ENCODE measurements around the gene PRR35.

- TF ChIP-seq, protein P1, sequence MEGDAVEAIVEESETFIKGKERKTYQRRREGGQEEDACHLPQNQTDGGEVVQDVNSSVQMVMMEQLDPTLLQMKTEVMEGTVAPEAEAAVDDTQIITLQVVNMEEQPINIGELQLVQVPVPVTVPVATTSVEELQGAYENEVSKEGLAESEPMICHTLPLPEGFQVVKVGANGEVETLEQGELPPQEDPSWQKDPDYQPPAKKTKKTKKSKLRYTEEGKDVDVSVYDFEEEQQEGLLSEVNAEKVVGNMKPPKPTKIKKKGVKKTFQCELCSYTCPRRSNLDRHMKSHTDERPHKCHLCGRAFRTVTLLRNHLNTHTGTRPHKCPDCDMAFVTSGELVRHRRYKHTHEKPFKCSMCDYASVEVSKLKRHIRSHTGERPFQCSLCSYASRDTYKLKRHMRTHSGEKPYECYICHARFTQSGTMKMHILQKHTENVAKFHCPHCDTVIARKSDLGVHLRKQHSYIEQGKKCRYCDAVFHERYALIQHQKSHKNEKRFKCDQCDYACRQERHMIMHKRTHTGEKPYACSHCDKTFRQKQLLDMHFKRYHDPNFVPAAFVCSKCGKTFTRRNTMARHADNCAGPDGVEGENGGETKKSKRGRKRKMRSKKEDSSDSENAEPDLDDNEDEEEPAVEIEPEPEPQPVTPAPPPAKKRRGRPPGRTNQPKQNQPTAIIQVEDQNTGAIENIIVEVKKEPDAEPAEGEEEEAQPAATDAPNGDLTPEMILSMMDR (IDR thresholded peaks at IDR 0.05; ENCODE audit: low read length) = no peak
- TF ChIP-seq EZH2 (IDR thresholded peaks at IDR 0.05; ENCODE audit: borderline replicate concordance, low read length) = no peak
These were observed 39.3 kb upstream of the PRR35 start for GRCh38 chr16:520847-521246.

Data from OCI-LY1 (cell line).